DND-41 (cell line): ENCODE data around the gene ZHX3.

ENCODE experiments used
- EZH2 ChIP-seq: IDR thresholded peaks from 3 replicates; pipeline ENCODE4 v1.6.1; 2012; ENCODE audit warnings: borderline replicate concordance, low read depth, mild to moderate bottlenecking, moderate library complexity, low read length, inconsistent platforms; ENCODE audit not compliant: severe bottlenecking
- TF ChIP-seq, protein P1 (sequence below): IDR thresholded peaks from 2 replicates; pipeline ENCODE4 v1.5.1; 2012; ENCODE audit warnings: borderline replicate concordance, low read length, moderate library complexity, mild to moderate bottlenecking; ENCODE audit not compliant: poor library complexity, severe bottlenecking; ENCODE audit errors: extremely low read depth

- TF ChIP-seq, protein P1, sequence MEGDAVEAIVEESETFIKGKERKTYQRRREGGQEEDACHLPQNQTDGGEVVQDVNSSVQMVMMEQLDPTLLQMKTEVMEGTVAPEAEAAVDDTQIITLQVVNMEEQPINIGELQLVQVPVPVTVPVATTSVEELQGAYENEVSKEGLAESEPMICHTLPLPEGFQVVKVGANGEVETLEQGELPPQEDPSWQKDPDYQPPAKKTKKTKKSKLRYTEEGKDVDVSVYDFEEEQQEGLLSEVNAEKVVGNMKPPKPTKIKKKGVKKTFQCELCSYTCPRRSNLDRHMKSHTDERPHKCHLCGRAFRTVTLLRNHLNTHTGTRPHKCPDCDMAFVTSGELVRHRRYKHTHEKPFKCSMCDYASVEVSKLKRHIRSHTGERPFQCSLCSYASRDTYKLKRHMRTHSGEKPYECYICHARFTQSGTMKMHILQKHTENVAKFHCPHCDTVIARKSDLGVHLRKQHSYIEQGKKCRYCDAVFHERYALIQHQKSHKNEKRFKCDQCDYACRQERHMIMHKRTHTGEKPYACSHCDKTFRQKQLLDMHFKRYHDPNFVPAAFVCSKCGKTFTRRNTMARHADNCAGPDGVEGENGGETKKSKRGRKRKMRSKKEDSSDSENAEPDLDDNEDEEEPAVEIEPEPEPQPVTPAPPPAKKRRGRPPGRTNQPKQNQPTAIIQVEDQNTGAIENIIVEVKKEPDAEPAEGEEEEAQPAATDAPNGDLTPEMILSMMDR: no peak
- no peak for TF ChIP-seq EZH2
Observed at GRCh38 chr20:41366546-41367392, 49.2 kb upstream of the ZHX3 start, which contains the start of gene EMILIN3.
